ENCODE results near the gene CYS1. TPM values are rescaled to one million over a fixed set of nuclear protein-coding genes. Genes with fewer than 3 reads are reported as not detected.
A peak's percentile ranks its signal among the peaks of the same experiment; 100 is the strongest.

CYS1 gene
- total and polyA plus RNA-seq, 2 of the 13 experiments (the other 11 are each of a cell fraction or from before 2014, with no cell fraction given): 0.04 TPM; not detected in 1

DNA sequence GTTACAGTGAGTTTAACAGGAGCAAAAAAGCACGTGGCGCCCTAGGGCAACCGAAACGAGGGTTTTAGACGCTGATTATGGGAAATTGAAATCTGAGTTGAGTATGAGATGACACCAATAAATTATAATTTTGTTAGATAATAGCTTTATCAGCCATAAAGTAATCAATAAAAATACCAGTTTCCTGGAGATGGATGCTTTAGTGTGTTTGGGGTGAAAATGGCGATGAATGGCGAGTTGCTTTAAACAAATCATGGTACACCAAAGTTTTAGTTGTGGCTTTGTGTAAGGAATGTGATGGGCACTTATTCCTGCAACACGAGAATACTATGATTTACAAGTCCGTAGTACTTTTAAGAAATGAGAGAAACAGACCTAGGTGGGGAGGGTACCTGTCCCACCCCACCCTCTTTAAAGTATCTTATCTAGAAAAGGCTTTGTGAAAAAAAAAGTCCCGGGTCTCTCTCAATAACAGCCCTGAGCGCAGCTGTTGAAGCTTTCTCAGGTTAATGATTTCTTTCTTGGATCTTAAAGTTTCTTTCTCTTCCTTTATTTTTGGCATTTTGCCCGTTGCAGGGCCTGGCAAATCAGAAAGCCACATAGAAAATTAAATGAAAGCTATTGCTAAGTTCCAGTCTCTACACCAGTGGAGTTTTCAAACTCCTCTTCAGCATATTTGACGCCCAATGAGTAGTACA, 40.8 kb upstream of the CYS1 start (continued):
- TF ChIP-seq, protein P1, sequence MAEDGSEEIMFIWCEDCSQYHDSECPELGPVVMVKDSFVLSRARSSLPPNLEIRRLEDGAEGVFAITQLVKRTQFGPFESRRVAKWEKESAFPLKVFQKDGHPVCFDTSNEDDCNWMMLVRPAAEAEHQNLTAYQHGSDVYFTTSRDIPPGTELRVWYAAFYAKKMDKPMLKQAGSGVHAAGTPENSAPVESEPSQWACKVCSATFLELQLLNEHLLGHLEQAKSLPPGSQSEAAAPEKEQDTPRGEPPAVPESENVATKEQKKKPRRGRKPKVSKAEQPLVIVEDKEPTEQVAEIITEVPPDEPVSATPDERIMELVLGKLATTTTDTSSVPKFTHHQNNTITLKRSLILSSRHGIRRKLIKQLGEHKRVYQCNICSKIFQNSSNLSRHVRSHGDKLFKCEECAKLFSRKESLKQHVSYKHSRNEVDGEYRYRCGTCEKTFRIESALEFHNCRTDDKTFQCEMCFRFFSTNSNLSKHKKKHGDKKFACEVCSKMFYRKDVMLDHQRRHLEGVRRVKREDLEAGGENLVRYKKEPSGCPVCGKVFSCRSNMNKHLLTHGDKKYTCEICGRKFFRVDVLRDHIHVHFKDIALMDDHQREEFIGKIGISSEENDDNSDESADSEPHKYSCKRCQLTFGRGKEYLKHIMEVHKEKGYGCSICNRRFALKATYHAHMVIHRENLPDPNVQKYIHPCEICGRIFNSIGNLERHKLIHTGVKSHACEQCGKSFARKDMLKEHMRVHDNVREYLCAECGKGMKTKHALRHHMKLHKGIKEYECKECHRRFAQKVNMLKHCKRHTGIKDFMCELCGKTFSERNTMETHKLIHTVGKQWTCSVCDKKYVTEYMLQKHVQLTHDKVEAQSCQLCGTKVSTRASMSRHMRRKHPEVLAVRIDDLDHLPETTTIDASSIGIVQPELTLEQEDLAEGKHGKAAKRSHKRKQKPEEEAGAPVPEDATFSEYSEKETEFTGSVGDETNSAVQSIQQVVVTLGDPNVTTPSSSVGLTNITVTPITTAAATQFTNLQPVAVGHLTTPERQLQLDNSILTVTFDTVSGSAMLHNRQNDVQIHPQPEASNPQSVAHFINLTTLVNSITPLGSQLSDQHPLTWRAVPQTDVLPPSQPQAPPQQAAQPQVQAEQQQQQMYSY (CRISPR knock-in tag; IDR thresholded peaks at IDR 0.05): no peak
- TF ChIP-seq ZNF225 (CRISPR knock-in tag; IDR thresholded peaks at IDR 0.05) (no peak), ZNF274 (CRISPR knock-in tag; IDR thresholded peaks at IDR 0.05) (no peak), GTF3A (CRISPR knock-in tag; conservative IDR thresholded peaks at IDR 0.05) (peak; percentile 70; the same call in 1 of the 2 replicates), SCMH1 (CRISPR knock-in tag; IDR thresholded peaks at IDR 0.05; ENCODE audit: borderline replicate concordance) (no peak), ZNF749 (CRISPR knock-in tag; IDR thresholded peaks at IDR 0.05; ENCODE audit: borderline replicate concordance) (no peak), SIN3A (IDR thresholded peaks at IDR 0.05; ENCODE audit: borderline replicate concordance, low read depth, low read length) (0 out of 2 replicates have a peak, but pooled peaks have one; percentile 54), JUN (CRISPR knock-in tag; IDR thresholded peaks at IDR 0.05) (peak; percentile 11), DMAP1 (CRISPR knock-in tag; IDR thresholded peaks at IDR 0.05) (peak; percentile 60; the same call in 1 of the 2 replicates), ZBTB8A (CRISPR knock-in tag; IDR thresholded peaks at IDR 0.05; ENCODE audit: borderline replicate concordance, low read depth) (no peak), ELF4 (CRISPR knock-in tag; IDR thresholded peaks at IDR 0.05; ENCODE audit: borderline replicate concordance) (0 out of 2 replicates have a peak, but pooled peaks have one; percentile 18), NFYC (CRISPR knock-in tag; IDR thresholded peaks at IDR 0.05) (peak; percentile 24; the same call in 1 of the 2 replicates), POLR2AphosphoS2 (IDR thresholded peaks at IDR 0.05; ENCODE audit: low read depth, low read length) (no peak)
- TF ChIP-seq, protein P2, sequence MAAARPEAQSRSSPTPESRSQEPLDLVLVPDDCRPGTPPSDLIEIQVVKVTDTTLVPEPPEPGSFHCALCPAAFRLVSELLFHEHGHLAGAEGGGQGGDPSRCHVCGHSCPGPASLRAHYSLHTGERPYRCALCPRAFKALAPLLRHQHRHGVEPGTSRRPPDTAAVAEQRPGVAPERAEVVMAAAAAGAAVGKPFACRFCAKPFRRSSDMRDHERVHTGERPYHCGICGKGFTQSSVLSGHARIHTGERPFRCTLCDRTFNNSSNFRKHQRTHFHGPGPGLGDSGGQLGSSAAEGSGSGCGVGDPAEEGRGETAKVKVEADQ (CRISPR knock-in tag; IDR thresholded peaks at IDR 0.05; ENCODE audit: borderline replicate concordance): 0 out of 2 replicates have a peak, but pooled peaks have one; percentile 6
- TF ChIP-seq, protein P3, sequence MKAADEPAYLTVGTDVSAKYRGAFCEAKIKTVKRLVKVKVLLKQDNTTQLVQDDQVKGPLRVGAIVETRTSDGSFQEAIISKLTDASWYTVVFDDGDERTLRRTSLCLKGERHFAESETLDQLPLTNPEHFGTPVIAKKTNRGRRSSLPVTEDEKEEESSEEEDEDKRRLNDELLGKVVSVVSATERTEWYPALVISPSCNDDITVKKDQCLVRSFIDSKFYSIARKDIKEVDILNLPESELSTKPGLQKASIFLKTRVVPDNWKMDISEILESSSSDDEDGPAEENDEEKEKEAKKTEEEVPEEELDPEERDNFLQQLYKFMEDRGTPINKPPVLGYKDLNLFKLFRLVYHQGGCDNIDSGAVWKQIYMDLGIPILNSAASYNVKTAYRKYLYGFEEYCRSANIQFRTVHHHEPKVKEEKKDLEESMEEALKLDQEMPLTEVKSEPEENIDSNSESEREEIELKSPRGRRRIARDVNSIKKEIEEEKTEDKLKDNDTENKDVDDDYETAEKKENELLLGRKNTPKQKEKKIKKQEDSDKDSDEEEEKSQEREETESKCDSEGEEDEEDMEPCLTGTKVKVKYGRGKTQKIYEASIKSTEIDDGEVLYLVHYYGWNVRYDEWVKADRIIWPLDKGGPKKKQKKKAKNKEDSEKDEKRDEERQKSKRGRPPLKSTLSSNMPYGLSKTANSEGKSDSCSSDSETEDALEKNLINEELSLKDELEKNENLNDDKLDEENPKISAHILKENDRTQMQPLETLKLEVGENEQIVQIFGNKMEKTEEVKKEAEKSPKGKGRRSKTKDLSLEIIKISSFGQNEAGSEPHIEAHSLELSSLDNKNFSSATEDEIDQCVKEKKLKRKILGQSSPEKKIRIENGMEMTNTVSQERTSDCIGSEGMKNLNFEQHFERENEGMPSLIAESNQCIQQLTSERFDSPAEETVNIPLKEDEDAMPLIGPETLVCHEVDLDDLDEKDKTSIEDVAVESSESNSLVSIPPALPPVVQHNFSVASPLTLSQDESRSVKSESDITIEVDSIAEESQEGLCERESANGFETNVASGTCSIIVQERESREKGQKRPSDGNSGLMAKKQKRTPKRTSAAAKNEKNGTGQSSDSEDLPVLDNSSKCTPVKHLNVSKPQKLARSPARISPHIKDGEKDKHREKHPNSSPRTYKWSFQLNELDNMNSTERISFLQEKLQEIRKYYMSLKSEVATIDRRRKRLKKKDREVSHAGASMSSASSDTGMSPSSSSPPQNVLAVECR (CRISPR knock-in tag; IDR thresholded peaks at IDR 0.05; ENCODE audit: borderline replicate concordance): no peak
- TF ChIP-seq, protein P4, sequence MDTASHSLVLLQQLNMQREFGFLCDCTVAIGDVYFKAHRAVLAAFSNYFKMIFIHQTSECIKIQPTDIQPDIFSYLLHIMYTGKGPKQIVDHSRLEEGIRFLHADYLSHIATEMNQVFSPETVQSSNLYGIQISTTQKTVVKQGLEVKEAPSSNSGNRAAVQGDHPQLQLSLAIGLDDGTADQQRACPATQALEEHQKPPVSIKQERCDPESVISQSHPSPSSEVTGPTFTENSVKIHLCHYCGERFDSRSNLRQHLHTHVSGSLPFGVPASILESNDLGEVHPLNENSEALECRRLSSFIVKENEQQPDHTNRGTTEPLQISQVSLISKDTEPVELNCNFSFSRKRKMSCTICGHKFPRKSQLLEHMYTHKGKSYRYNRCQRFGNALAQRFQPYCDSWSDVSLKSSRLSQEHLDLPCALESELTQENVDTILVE (CRISPR knock-in tag; IDR thresholded peaks at IDR 0.05): 0 out of 2 replicates have a peak, but pooled peaks have one; percentile 5
- TF ChIP-seq, protein P5, sequence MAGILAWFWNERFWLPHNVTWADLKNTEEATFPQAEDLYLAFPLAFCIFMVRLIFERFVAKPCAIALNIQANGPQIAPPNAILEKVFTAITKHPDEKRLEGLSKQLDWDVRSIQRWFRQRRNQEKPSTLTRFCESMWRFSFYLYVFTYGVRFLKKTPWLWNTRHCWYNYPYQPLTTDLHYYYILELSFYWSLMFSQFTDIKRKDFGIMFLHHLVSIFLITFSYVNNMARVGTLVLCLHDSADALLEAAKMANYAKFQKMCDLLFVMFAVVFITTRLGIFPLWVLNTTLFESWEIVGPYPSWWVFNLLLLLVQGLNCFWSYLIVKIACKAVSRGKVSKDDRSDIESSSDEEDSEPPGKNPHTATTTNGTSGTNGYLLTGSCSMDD (CRISPR knock-in tag; IDR thresholded peaks at IDR 0.05): peak; percentile 1; the same call in 1 of the 2 replicates

Data from HepG2 (cell line).